ENCODE results near the gene GINM1.

- TF ChIP-seq CTCF (conservative IDR thresholded peaks at IDR 0.05) (no peak), ZFX (IDR thresholded peaks at IDR 0.05) (no peak)
Observed at GRCh38 chr6:149567945-149568585, 1.9 kb downstream of the GINM1 start.

All from C4-2B (cell line).